HT-29 (cell line): ENCODE data around the gene RFTN1. TPM values are rescaled to one million over a fixed set of nuclear protein-coding genes. Genes with fewer than 3 reads are reported as not detected.

Source experiments
- DNase-seq: peaks from one replicate; pipeline ENCODE4 v3.0.0-alpha.2; 2015; ENCODE audit warnings: low spot score
- total RNA-seq: library from RNA; depleted of rRNA; stranded (reverse); fragments of >200 nt; shearing (Covaris generic); gene quantifications from 2 replicates; pipeline ENCODE4 v1.2.3, GENCODE V29; 2014

Gene RFTN1
- total RNA-seq, 1 experiment from 2014 or later: not detected

- DNase-seq: no peak
Observed at GRCh38 chr3:16307832-16308531, 205.5 kb downstream of the RFTN1 start.

- DNase-seq: no peak
Observed at GRCh38 chr3:16305111-16305541, 208.4 kb downstream of the RFTN1 start.

DNA sequence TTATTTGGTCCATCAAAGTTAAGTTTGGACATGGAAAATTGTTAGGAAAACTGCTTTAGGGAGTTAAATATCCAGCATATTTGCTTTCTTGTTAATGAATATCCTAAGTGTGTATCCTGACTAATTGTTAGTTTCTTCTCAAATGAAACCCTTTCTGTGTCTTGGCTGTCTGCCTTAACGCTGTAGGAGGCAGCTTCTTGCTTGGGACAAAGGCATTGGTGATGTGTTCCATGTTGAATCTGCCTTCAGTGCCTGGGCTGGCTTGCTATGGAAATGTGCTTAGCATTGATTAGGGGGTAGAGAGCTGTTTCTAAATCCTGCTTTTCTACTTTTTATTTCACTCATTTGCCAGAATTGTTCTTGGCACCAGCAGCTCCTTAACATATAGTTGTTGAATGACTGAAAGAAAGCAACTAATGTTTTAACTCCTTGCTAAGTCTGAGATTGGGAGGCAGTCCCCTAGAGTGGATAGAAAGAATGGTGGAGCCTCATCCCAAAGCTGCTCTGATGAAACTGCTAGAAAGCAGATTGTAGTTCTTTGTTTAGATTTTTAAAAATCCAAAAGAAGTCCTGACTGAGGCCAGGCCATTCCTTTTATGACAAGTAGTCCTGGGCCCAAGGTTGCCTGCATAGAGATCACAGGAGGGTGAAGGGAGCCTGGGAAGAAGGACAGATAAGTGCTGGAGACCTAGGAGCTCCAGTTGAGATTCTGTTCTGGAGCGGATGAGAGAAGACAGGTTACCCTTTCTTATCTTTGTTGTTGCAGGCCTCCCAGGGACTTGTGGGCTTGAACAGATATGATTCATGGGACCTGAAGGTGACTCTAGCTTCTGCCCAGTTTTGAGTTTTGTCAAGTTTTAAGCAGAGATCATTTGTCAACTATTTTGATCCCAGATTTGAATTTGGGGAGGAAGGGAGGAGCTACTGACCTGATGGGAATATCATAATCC lies 209.2 kb downstream of the RFTN1 start:
- DNase-seq: no peak

DNA sequence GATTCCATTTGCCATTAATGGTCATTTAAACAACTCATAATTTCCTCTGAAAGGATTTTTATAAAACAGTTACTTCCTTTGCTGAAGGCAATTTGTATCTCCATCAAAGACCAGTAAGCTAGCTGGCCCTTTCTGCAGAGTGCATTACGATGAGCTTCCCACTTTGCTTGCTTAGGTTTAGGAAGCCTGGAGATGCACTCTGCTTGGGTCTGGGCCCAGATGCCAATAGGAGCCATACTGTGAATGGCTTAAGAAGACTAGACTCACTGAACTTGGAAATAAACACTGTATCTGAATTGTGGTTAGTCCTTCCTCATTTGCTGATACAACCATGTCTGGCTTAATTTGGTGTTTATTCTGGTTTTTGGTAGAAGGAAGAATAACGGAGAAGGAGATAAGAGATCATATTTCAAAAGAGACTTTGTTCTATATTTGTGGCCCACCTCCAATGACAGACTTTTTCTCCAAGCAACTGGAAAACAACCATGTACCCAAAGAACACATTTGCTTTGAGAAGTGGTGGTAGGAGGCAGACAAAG lies 210.4 kb downstream of the RFTN1 start:
- no peak for DNase-seq

GRCh38 chr3:16302082-16302631 lies 211.3 kb downstream of the RFTN1 start:
- no peak for DNase-seq

DNA sequence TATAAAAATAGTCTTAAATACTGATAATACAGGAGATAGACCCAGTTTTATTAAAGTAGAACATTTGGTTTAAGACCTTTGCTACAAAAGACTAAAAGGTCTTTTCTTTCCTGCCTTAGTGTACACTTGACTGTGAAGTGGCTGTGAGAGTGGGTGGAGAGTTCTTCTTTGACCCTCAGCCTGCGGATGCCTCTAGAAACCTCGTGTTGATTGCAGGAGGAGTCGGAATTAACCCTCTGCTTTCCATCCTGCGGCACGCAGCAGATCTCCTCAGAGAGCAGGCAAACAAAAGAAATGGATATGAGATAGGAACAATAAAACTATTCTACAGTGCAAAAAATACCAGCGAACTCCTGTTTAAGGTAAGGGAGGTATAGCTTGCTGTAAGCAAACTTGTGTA lies 212.0 kb downstream of the RFTN1 start:
- no peak for DNase-seq

DNA sequence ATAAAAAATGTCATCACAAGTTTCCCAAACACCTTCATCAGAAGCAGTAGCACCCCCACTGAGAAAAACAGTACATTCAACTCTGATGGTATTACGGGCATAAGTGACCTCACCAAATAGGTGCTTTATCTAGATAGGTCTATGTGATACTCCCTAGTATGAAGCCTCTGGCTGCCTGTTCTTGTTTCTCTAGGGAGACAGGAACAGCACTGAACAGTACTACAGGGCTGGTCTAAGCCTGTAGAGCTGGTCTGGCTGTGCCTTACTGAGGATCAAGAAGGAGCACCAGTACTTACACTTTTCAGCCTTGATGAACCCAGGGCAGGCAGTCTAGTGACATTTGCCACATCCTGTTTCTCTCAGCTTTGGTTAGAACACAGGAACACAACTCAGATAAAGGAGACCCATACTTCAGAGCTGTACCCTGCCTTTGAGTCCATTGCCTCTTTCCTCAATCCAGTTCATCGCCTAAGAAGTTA lies 212.6 kb downstream of the RFTN1 start:
- no peak for DNase-seq

GRCh38 chr3:16300307-16300706 lies 213.2 kb downstream of the RFTN1 start:
- DNase-seq: no peak

DNA sequence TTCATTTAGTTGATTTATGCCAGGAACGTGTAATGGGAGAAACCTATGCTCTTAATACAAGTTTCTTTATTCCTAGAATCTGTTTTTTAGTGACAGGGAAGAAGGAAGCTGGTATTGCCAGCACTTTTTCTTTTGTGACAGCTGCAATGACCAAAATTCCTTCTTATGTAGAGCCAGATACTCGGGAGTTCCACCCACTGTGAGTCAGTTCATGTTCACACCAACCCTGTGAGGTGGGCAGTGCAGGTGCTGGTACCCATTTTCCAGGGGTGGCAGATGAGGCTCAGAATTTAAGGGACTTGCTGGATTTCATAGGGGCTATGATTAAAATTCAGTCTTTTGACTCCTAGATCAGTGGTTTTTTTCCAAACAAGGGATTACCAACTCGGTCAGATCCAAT lies 213.8 kb downstream of the RFTN1 start:
- DNase-seq: no peak

DNA sequence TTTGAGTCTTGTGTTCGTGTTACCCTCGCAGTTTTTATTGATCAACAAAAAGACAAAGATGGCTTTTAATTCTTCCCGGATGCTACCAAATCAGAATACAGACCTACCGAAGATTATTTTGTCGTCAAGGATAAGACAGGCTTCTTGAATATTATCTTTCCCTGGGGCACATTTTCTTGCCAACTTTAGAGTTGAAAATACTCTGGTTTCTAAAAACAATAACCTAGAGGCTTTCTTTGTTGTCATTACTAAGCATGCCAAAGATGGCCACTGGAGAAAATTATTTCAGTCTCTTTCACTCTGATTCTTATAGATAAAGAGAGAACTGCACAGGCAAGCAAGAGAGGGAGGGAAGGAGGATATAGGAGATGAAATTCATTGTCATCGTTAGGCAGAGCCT lies 214.6 kb downstream of the RFTN1 start:
- DNase-seq: no peak

DNA sequence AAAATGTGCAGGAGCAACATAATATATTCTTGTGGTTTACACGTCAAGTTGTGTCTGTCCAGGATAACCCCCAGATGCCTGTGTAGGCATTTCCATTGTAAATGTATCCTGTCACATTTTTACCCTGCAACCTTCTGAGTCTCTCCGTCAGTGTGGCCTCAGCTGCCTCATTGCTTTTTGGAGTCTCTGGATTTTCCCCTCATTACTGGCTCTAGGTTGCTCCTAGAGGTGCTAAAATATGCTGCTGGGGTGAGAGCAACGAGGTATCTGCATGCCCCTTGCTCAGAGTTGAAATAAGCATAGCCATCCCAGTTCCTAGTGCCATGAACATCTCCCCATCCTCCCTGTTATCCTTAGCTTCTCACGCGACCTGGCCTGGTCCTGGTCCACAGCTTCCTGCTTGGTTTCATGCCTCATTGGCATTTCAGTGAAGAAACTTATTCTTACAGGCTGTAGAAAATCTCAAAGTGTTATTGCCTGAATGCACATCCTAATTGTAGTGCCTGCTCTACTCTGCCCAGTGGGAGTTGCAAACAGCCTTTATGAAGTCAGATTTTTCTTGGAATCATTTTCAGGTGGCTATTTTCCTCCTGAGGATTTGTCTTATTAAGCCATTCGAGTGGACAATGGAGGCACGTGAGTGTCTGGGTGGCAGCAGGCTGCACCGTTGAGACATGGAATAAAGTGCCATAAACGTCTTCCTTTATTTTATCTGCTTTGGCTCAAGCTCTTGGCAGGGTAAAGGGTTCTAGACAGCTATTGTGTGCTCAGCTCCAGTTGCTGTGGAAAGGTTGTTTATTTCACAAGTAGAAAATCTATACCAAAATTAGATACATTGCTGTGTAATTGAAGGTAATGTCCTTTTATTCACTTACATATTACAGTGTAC lies 215.3 kb downstream of the RFTN1 start:
- no peak for DNase-seq

GRCh38 chr3:16295298-16295890 lies 218.1 kb downstream of the RFTN1 start:
- no peak for DNase-seq

- no peak for DNase-seq
Observed at GRCh38 chr3:16294844-16295243, 218.7 kb downstream of the RFTN1 start.

- no peak for DNase-seq
Observed at GRCh38 chr3:16290827-16291196, 222.7 kb downstream of the RFTN1 start.

- DNase-seq: peak; percentile 51
Observed at GRCh38 chr3:16290007-16290826, 223.3 kb downstream of the RFTN1 start.

DNA sequence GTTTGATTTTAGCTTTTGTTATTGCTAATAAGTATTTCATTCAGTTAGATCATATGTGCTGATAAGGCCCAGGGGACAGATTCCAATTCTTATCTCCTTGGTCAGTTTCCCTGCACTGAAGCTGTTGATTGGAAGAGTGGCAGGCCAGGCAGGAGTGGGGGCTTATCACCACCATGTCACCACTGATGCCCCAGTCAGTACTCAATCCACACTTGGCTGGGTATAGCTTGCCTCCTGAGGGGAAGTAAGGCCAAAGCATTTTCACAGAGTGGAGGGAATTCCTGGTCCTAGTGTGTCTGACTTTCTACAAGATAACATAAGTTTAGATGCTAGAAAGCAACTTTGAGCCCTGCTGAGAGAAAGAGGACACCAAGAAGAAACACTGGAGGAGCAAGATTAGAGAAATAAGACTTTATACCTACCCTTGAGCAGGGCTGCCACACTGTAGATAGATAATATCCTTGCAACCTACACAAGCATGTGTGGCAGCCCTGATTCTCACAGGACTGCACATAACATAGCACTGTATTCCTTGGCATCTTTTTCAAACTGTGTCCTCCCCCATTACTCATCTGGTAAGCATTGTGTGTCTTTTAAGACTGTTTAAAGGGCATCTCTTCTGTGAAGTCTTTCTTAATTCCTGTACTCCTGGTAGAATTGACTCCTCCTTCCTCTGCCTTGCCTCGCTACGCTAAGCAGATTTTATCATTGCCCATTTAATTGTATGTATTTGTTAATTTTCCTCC lies 224.2 kb downstream of the RFTN1 start:
- DNase-seq: no peak

- no peak for DNase-seq
Observed at GRCh38 chr3:16288664-16289063, 224.8 kb downstream of the RFTN1 start.

GRCh38 chr3:16286751-16287543 lies 226.6 kb downstream of the RFTN1 start:
- no peak for DNase-seq
